Esophagus muscularis mucosa (tissue), 4 donors: ENCODE data around the gene CC2D2A. TPM values are rescaled to one million over a fixed set of nuclear protein-coding genes. Genes with fewer than 3 reads are reported as not detected.
A peak's percentile ranks its signal among the peaks of the same experiment; 100 is the strongest.

Experiments used
- DNase-seq: peaks from one replicate; pipeline ENCODE4 v3.0.0-alpha.2; 2017; ENCODE audit errors: extremely low spot score
- H3K27ac ChIP-seq, 4 donors: fragments of 200-600 bp; sonication (generic); replicated peaks in 1 of 4; 1 replicate in 3 of 4; 2 replicates in 1 of 4; pipeline ENCODE4 v1.5.1; 2016 to 2019; ENCODE audit warnings: mild to moderate bottlenecking in 1 of 4
- H3K27me3 ChIP-seq, 4 donors: fragments of 200-600 bp; sonication (generic); one replicate each; pipeline versions ENCODE4 v1.5.1 to v1.6.0; 2016 to 2019
- H3K36me3 ChIP-seq, 4 donors: fragments of 200-600 bp; sonication (generic); one replicate each; pipeline ENCODE4 v1.5.1; 2016 to 2019
- H3K4me1 ChIP-seq, 4 donors: fragments of 200-600 bp; sonication (generic); one replicate each; pipeline ENCODE4 v1.5.1; 2016 to 2019
- H3K4me3 ChIP-seq, 4 donors: fragments of 200-600 bp; sonication (generic); 1 replicate in 2 of 4; 2 replicates in 2 of 4; pipeline ENCODE4 v1.5.1; 2016 to 2019; ENCODE audit warnings: mild to moderate bottlenecking in 4 of 4, moderate library complexity in 1 of 4
- H3K9me3 ChIP-seq, 4 donors: fragments of 200-600 bp; sonication (generic); 1 replicate in 3 of 4; 2 replicates in 1 of 4; pipeline ENCODE4 v1.5.1; 2016 to 2019
- EP300 ChIP-seq: sonication (generic); formaldehyde crosslinking; IDR thresholded peaks from one replicate; pipeline ENCODE4 v1.6.1; 2017; ENCODE audit warnings: antibody characterized with exemption
- POLR2A ChIP-seq: fragments of 450-650 bp; IDR thresholded peaks from one replicate; pipeline ENCODE4 v1.6.1; 2017; ENCODE audit warnings: antibody characterized with exemption, moderate library complexity, mild to moderate bottlenecking, low read depth
- POLR2AphosphoS5 ChIP-seq, 2 donors: sonication (generic); formaldehyde crosslinking; IDR thresholded peaks; one replicate each; pipeline ENCODE4 v1.6.1; 2017; ENCODE audit warnings: antibody characterized with exemption in 2 of 2
- WGBS: methylation state at CpG from one replicate; pipeline ENCODE4 v1.1.5; 2018; 5-methylcytosine and 5-hydroxymethylcytosine counted together
- intact Hi-C: fragments of 100-400 bp; cut with DNase I; formaldehyde crosslinking; loops from one replicate; pipeline ENCODE4 v1.15.1; 2023
- total RNA-seq, 4 donors: library from RNA; depleted of rRNA; stranded (reverse); fragments of >200 nt; gene quantifications; one replicate each; pipeline versions ENCODE4 v1.1.0 to v1.2.1, GENCODE V29; 2016
- TF ChIP-seq, protein P1 (sequence below), 3 experiments: fragments of 200-600 bp in 2 of 3; fragments of 450-650 bp in 1 of 3; sonication (generic) in 2 of 3; IDR thresholded peaks; one replicate each; pipeline ENCODE4 v1.5.1; 2017 to 2019; ENCODE audit warnings: antibody characterized with exemption in 3 of 3, mild to moderate bottlenecking in 2 of 3, moderate library complexity in 1 of 3

Gene CC2D2A
- total RNA-seq, 4 donors from 2014 or later, result 23.0 to 59.7 (median 45.0) TPM

DNA sequence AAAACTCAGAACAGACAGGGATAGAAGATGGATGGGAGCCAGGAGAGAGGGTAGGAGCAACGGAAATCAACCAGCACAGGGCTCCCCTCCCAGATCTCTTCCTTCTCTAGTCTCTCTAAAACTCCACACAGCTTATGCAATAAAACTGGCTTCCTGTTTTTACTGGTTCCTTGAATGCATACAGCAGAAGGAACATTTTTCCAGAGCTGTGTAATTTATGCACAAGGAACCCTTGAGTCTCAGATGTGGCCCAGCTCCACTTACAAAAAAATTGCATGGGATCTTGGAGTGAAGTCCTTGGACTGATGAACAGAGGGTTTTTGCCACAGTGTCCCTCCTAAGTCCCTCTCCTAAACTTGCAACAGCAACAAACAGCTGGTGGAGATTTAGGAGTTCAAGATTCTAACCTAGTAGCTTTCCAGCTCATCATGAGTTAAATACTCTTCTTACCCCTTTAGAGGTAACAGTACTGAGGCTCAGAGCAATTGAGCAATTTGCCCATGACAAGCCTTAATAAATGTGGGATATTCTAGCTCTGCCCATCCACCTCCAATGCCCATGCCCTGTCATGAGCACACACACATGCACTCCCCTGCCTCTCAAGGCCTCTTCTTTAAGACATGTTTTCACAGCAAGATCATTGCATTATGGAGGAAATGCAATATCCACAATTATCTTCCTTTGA, 18.4 kb upstream of the CC2D2A start:
- Histone ChIP-seq H3K9me3 (no peaks in the 10 kb centered on the region), H3K4me1 (peaks cover 33 to 44% (median 36%) of the 10 kb centered on the region in 4 donors), H3K4me3 (no peak overlapping the region), H3K27me3 (no peaks in the 10 kb centered on the region), H3K36me3 (no peaks in the 10 kb centered on the region), H3K27ac (peak overlapping the region; percentile 45 to 71 (median 60))
- intact Hi-C loops, result loop anchor here (5.0 to 10.0 kb wide), 3 partner anchors 54 to 447 kb away; partner anchors contain the start of gene CPEB2
- peak; percentile 81 for DNase-seq
- WGBS, result 8% methylated on average over 1 of the region's 1 CpG
- no peak for TF ChIP-seq EP300
- no peak for TF ChIP-seq POLR2AphosphoS5 (IDR thresholded peaks at IDR 0.05)
- TF ChIP-seq, protein P1, sequence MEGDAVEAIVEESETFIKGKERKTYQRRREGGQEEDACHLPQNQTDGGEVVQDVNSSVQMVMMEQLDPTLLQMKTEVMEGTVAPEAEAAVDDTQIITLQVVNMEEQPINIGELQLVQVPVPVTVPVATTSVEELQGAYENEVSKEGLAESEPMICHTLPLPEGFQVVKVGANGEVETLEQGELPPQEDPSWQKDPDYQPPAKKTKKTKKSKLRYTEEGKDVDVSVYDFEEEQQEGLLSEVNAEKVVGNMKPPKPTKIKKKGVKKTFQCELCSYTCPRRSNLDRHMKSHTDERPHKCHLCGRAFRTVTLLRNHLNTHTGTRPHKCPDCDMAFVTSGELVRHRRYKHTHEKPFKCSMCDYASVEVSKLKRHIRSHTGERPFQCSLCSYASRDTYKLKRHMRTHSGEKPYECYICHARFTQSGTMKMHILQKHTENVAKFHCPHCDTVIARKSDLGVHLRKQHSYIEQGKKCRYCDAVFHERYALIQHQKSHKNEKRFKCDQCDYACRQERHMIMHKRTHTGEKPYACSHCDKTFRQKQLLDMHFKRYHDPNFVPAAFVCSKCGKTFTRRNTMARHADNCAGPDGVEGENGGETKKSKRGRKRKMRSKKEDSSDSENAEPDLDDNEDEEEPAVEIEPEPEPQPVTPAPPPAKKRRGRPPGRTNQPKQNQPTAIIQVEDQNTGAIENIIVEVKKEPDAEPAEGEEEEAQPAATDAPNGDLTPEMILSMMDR (IDR thresholded peaks at IDR 0.05), result no peak
- no peak for TF ChIP-seq POLR2A

DNA sequence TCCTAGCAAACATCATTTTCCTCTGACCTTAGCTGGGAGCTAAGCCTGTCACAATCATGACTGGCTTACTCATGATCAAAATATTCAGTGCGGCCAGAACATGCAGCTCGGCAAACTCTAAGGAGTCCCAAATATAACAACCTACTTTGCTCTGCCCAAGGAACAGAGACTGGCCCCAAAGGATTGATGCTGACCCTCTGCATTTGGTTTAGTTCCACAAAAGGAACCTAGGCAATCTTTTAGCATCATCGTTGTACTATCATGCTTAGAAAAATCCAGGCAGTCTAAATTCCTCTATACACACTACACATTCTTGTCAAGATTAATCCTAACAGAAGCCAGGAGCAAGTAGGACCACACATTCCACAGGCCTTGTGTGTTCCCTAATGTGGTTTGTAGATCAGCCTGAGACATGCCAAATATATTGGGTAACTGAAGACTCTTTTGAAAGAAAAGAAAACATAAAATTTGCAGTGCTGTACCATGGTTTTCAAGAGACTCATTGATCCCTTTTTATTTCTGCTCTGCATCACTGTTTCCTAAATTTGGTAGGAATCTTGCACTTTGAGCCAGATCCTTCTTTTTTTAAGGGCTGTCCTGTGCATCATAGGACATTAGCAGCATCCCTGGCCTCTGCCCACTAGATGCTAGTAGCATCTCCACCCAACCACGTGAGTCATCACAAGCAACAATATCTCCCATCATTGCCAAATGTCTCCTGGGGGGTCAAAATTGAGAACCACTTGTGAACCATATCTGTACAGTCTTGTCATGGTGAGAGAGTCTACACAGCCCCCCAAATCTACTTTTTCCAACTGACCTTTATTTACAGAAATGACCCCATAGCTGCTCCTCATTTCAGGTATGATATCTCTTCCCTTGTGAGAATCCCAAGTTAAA, 17.6 kb upstream of the CC2D2A start:
- 37% methylated on average over 4 of the region's 4 CpGs for WGBS
- Histone ChIP-seq H3K27ac (peak overlapping the region; percentile 45 to 71 (median 60)), H3K4me1 (peaks cover 35 to 51% (median 43%) of the 10 kb centered on the region in 4 donors)

DNA sequence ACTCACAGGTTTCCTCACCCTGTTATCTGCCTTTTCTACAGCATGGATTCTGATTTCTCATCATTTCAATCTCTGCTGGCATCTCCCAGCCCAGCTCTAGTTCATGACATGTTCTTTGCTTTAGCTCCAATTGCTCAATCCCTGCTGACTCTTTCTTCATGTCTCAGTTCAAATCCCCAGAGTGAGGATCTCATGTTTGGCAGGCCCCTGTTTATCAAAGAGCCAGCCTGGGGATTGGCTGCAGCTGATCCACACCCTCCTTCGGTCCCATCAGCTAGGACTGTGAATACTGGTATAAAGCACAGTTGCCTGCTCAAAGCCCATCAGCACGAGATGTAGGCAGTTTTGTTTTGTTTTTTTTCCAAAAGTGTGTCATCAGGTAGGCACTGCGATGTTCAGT, 14.4 kb upstream of the CC2D2A start:
- peak overlapping the region; percentile 38 to 72 (median 56) for H3K27ac ChIP-seq
- H3K36me3 ChIP-seq, result no peaks in the 10 kb centered on the region
- H3K4me1 ChIP-seq, result peaks cover 39 to 60% (median 52%) of the 10 kb centered on the region in 4 donors
- H3K27me3 ChIP-seq, result no peaks in the 10 kb centered on the region
- no peaks in the 10 kb centered on the region for H3K9me3 ChIP-seq
- no peak overlapping the region for H3K4me3 ChIP-seq
- WGBS, result 84% methylated on average over 3 of the region's 3 CpGs
- intact Hi-C loops, result loop anchor here (10.0 kb wide), 2 partner anchors 130 to 450 kb away; partner anchors contain the start of gene CPEB2
- peak; percentile 92 for DNase-seq
- TF ChIP-seq POLR2AphosphoS5 (IDR thresholded peaks at IDR 0.05) (peak; percentile 65 to 72), EP300 (no peak), POLR2A (no peak)
- TF ChIP-seq, protein P1 (IDR thresholded peaks at IDR 0.05), result no peak

More for the DNA sequence above, 17.6 kb upstream of the CC2D2A start:
- H3K27me3 ChIP-seq, result no peaks in the 10 kb centered on the region
- H3K36me3 ChIP-seq, result no peaks in the 10 kb centered on the region
- intact Hi-C loops, result loop anchor here (5.0 to 10.0 kb wide), 3 partner anchors 55 to 447 kb away; partner anchors contain the start of gene CPEB2
- TF ChIP-seq POLR2AphosphoS5 (IDR thresholded peaks at IDR 0.05) (peak; percentile 26 to 45), POLR2A (no peak)
- peak; percentile 79 for DNase-seq
- H3K9me3 ChIP-seq, result no peaks in the 10 kb centered on the region
- no peak overlapping the region for H3K4me3 ChIP-seq

DNA sequence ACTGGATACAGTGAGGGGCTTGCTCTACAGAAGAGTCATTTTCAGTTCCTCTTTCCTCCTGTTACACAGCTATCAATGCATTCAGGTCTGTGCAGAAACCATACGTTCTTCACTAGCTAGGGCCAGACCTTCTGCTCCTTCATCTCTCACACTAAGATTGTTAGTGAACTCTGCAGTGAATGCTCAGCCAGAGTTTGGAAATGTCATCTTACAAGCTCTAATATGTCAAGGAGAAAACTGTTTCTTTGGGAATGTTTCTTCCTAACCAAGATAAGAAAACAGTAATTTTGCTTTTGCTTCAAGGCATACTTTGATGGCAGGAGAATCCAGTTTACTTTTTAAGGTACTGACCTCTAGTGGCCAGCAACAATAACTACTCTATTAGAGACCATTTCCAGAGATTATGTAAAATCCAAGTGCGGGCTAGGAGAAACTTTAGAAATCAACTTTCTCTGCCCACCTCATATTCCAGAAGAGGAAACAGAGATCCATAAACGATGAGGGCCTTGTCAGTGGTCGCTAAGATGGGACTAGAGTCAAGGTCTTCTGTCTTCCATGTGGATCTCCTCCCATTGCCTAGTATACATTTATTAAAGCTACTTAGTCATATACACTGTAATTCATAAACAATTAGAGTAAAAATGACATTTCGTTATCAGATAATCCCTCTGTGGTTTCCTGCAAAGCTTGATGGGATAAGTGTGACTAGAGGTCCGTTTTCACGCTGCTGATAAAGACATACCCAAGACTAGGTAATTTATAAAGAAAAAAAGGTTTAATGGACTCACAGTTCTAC, 12.1 kb upstream of the CC2D2A start:
- Histone ChIP-seq H3K27ac (peak overlapping the region; percentile 48 to 69 (median 61)), H3K4me1 (peaks cover 17 to 38% (median 31%) of the 10 kb centered on the region in 4 donors), H3K9me3 (no peaks in the 10 kb centered on the region), H3K27me3 (no peaks in the 10 kb centered on the region), H3K36me3 (no peaks in the 10 kb centered on the region), H3K4me3 (peak overlapping the region in 1 of 4 donors; percentile 13)
- TF ChIP-seq, protein P1 (IDR thresholded peaks at IDR 0.05), result peak; percentile 75 to 76 (median 76)
- no peak for TF ChIP-seq EP300
- 26% methylated on average over 7 of the region's 7 CpGs for WGBS
- intact Hi-C loops, result loop anchor here (2.0 to 10.0 kb wide), 3 partner anchors 133 to 453 kb away; partner anchors contain the start of gene CPEB2
- DNase-seq, result peak; percentile 68
